ENCODE results near the gene SLC6A17.

Gene SLC6A17

DNA sequence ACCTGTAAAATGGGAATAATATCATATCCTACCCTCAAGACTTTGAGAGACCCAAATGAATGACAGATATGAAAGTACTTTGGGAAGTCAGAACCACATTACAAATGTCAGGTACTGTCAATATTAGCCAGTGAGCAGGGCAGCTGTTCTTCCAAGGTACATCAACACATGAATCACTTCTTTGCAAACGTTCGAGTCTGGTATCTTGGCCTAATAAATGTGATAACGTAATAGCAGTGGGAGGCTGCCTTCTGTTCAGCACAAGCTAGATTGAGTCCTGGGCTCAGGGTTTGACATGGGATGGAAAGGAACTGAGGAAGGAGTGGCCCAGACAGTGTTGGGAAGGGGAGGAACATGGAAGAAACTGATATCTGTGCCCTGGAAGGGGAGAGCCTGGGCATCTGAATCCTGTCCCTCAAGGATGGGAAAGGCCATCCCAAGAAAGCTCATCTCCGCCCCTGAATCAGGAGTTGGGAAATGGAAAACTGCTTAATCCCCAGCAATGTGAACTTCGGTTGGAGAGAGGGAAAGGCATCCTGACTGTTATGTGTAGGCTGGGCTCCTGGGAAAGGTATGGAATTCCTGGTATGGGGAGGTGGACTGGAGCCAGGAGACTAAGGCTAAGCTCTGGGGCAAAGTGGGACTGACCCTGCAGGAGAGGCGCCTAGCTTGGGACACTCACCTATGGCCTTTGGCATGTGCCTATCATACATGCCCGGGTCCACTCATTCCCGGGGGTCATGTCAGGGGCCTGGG, 74.1 kb downstream of the SLC6A17 start:
- no peak for DNase-seq

DNA sequence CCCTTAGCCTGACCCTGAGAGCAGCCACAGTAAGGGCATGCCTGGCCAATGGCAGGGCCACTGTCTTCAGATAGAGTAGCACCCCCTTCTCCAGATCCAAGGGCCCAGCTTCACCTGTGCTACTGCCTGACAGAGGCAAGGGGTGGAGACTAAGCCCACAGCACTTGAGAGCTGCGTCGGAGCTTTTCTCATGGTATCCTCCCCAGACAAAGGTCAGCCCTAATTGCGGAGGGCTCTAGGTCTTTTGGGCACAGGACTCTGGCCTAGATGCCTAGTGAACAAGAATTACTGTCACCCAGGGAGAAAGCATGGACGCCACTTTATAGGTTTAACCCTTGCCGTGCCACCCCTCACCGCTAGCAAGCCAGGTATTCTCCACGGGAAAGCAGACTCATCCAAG, 74.9 kb downstream of the SLC6A17 start:
- DNase-seq: no peak

DNA sequence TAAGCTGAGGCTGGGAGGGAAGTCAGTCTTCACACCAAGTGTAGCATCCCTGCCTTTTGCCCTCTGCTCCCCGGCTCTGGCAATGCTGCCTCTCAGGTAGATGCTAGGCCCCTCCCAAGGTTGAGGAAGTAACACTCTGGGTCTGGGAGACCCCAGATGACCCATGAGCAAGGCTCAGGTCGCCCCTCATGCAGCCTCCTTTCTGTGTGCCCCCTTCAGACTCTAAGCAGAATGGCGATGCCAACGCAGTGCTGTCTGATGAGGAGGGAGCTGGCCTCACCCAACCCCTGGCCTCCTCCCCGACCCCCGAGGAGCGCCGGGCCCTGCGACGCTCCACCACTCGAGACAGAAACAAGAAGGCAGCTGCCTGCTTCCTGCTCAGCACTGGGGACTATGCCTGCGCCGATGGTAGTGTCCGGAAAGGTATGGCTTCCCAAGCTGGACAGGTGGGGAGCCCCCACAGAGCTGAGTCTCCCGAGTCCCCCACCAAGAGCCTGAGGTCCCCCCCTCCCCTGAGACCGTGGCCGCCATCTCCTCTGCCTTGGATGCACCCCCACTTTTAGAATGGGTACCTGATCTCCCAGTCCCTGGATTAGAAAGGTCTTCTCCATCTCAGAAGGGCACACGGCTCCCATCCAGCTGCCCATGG, 75.6 kb downstream of the SLC6A17 start:
- no peak for DNase-seq

DNA sequence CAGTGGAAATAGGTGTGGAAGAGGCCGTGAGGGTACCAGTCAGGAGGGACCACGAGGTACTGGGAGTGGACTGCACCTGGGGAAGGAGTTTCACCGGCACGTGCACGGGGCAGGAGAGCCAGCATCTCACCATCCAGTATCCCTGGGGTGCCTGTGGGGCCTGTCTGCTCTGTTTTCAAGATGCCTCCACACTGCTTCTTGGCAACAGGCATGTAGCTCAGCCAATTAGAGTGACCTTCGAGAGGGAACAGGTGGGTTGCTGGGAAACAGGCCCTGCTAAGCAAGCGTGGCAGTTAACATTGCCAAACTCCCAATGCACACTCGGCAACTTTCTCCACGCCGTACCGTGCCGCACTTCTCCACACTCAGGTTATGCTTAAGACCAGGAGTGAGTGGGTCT, 77.5 kb downstream of the SLC6A17 start:
- DNase-seq: no peak

DNA sequence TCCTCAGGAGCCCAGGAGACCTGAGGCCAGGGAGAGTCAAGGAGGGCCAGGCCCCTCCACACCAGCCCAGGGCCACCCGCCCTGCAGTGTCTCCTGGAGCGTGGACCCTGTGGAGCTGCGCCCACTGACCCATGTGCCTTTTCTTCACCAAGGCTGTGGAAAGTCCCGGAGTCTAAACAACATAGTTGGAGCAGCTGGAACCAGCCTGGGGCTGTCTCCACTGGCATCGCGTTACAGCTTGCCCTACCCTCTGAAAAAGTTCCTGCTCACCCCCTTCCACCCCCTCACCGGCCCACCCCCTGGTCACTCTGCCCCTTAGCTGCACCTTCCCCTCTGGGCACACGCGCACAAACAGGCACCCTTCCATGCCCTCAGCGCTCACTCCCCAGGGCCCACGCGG, 78.1 kb downstream of the SLC6A17 start:
- no peak for DNase-seq

DNA sequence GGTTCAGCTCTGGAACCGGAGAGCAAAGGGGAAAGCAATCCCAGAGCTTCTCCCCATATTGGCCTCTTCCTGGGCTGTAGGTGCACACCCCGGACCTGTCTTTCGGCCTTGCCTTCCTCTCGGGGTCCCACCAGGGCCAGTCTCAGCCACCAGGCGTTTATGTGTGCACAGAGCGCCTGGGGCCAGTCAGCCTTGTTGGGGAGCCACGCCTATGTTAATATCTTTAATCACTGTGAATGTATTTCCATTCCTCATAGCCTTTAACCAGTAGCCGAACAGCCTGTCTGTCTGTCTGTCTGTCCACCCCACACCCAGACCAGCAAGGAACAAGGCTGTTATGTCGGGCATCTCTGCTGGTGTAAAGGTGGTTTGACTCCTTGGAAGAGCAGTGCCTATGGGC, 78.6 kb downstream of the SLC6A17 start:
- no peak for DNase-seq

DNA sequence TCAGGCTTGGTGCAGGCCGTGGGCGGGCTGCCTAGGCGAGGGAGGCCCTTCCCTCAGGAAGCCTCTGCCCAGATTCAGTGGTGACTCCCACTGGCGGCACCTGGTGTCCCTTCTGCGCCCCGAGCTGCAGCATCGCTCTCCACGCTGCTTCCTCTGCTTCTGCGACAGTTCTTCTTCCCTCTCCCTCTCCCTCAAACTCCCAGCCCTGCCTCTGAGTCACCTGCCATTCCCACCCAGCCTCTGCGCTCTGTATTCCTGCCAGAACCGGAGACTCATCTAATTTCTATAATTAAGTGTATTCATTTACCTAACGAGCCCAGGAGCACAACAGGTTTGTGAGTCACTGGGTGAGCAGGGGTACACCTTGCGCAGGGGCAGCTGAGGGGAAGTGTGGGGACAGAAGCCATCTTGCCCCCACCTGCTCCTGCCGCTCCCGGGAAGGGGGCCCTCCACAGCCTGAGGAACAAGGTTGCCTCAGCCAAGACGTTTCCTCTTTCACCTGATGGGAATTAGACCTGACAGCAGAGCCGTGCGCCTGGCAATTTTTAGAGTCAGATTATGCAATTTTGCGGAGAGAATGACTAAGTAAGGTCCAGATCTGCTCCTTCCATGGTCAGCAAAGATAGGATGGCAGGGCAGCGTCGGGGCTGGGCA, 79.2 kb downstream of the SLC6A17 start:
- no peak for DNase-seq

DNA sequence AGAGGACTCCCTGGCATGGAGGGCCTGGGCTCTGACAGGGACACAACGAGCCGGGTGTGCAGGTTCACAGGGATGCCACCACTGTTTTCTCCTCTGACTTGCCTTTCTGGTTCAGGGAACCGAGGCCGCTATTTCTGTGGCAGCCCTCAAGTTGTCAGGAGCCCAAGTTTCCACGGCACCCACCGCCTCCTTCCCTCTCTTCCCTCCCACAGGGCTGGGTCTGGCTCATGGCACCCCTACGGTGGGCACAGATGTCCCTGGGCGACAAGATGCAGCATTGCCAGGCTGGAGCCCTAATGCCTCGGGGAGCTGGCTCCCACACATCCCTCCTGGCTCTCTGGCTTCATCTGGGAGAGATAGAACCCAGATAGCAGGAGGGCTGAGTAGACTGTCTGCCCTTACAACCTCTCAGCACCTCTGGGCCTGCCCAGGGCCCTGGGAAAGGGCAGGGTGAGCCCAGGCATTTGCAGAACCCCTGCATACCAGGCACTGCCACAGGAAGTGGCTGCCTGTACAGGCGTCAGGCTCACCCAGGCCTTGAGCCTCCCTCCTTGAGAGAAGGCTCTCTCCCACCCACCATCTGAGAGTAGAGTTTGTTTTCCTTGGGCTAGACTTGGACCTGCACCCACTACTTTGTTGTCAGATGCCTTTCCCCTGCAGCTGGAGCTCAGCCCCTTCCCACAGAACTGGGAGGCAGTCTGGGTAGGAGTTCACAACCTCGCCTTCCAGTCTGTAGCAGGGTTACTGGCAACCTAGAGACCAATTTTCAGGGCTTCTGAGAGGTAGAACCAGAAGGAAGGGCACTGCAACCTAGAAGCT, 80.3 kb downstream of the SLC6A17 start:
- no peak for DNase-seq

DNA sequence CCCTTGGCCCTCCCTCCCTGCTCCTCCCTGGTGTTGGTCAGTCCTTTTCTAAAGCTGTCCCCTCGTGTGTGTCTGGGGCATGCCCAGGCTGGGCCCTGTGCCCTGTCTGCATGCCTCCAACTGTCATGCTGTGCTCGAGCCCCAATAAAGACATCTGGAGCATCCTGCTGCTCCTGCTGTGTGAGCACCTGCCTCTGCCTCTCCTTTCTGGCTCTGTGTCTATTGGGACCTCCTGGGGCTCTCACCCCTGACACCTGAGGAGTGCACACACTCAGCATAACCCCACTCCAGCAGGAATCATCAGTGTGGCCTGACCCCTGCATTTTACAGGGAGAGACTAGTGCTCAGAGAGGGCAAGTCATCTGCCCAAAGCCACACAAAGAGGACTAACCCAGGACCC, 83.6 kb downstream of the SLC6A17 start:
- no peak for DNase-seq

DNA sequence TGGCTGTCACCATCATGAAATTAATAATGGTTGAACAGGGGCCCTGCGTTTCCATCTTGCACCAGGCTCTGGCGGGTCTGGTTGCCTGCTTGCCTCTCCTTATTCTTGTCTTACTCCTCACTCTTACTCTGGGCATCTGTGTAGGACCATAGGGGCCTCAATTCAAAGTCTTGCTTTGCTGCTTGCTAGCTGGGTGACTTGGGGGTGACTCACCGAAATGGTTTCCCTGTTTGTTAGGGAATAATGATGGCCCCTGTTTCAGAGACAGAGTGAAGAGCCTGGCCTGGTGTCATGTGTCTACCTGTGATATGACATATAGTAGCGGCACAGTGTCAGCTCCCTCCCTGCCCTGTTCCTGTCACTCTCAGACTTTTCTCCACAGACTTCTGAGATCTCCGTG, 84.4 kb downstream of the SLC6A17 start:
- no peak for DNase-seq

DNA sequence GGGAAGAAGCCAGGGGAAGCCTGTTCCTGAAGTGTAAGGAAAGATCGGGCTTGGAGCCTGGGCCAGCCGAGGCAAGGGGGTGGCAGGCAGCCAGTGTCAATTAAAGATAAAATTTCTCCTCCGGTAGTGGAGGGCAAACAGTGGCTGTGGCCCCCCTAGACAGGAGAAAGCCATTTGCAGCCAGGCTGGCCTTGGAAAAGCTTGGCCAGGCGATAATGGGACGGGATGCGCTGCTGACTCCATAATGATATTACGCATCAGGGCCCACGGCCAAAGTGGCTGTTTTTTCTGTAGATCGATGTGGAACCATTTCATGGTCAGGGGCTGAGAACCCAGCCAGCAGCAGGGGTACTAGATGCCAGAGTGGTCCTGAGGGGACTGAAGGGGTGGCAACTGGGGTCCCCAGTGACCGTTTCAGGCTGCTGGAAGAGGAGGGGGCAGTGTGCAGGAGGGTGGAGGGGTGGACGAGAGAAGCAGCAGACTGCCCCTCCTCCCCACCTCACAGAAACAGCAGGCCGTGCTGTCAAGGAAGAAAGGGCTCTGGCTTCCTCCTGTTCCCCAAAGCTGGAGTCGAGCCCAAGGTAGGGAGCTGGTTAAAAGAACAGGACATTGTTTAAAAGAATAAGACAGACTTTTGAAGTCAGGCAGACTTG, 85.0 kb downstream of the SLC6A17 start:
- DNase-seq: no peak

DNA sequence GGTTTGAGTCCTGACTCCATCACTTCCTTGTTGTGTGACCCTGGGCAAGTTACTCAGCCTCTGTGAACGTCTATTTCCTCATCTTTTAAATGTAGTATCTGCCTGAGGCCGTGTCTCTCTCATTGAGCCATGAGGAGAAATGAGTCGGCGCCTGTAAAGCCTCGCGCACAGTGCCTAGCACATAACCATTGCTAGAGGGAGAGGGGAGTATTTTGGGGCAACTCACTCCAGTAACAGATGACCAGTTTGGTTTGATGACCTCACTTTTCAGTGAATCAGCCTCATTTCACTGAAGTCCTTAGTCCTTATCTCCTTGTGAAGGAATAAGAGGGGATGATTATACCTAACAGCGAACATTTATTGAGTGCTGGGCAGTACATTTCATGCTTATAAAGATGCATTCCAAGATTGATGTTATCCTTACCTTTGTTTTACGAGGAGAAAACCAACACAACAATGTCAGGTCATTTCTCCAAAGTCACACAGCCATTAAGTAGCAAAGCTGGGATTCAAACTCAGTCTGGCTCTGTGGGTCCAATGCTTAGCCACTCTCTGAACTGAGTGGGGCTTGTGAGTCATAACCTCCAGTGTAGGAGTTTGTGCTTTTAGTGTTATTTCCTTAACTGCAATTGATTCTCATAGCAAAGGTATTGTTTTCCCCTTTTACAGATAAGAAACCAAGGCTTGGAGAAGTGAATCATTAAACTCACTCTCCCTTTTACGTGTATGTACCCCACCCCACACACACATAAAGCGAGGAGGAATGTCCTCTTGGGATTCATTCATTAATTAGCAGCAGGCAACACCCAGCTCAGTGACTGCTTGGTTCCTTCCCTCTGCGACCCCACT, 85.8 kb downstream of the SLC6A17 start:
- peak; percentile 93 for DNase-seq

DNA sequence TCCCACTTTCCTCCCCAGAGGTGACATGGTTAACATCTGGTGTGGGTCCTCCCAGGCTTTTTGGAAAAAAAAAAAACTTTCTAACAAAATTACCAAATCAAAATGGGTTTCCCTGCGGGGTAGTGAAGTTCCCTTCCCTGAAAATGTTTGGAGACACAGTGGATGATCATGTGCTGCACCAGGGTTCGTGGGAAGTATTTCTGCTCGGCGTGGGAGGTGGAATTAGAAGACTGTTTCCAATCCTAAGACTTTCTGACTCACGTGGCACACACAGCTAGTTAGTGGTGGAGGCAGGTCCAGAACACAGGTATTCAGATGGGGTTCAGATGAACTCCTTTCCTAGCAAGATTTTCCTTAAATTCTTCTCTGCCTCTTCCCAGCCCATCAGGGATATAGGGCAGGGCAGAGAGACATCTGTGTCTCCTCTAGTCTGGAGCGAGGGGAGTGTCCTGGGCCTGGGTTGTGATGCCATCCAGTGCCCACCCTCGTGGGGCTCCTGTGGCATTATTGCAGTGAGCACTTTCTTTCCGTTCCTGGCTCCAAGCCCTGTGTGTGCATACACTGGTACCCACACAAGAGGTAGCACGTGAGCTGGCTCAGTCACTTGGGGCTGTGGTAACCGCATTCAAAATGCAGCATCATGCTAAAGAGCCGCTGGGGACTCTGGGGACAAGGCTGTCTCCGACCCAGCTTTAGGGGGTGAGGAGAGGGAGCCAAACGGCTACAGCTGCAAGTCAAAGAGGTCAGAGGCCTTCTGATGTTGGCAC, 87.3 kb downstream of the SLC6A17 start:
- peak; percentile 15 for DNase-seq

DNA sequence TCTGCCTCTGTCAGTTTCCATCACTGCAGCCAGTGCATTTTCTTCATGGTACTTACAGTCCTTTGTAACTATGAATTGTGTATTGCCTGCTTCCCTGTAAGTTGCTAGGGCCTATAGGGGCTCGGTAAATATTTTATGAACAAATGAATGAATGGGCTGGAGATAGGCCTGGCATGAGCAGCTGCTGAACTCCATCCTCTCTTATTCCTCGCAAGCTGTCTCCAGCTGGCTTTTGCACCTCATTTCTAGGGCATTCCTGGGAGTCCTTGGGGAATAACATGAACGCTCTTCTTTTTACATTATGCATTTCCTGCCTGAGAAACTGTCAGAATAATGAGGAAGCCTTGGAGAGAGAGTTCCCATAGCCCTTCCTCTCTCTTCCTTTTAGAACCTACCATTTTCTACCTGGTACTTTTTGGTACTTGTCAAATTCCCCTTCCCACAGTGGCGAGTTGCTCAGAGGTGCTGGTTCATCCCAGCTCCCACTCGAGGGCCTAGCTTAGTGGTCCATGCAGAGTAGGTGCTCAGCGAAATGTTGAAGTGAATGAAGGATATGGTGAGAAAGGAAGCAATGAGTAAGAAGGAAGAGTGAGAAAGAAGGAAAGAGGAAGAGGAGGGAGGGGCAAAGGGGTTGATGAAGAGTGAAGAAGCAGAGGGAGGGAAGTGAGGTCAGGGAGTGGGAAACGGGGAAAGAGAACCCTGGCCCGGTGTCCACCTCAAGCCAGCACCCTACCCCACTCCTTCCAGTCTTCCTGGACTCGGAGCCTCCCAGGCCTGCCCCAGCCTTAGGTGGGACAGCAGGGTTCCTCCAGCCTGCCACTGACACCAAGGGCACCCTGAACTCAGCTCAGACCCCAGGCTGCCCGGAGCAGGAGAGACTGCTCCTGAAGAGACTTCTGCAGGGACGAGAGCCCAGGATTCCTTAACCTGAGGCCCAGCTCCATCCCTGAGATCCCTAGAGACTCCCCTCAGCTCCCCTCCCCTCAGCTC, 89.4 kb downstream of the SLC6A17 start:
- no peak for DNase-seq

DNA sequence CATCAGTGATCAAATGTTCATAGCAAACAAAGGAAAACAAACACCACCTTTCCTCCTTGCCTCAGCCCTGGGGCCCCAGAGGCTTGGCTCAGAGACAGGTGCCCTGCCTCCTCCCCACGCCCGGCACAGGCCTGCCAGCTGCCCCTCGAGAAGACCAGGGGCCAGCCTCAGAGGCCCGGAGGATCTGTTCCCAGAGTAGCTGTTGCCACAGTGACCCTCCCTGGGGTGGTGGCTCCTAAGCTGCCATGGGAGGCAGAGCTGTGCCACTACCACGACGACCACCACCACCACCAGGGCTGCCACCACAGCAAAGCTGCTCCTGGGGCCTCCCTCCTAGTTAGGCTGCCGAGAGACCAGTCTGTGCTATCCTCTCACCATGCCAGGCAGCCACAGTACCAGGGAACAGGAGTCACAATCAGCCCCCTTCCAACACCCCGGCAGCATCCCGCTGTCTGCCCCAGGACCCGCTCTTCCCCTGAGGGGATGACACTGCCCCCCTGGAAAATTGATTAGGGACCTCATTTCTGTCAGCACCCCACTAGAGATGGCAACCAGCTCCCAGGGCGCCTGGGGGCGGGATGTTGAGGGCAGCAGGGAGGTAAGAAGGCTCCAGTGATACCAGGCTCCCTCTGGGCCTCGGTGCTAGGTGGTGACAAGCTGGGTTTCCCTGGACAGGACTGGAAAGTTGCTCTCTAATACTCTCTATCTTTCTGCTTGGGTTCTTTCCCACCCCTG, 90.3 kb downstream of the SLC6A17 start:
- DNase-seq: no peak

DNA sequence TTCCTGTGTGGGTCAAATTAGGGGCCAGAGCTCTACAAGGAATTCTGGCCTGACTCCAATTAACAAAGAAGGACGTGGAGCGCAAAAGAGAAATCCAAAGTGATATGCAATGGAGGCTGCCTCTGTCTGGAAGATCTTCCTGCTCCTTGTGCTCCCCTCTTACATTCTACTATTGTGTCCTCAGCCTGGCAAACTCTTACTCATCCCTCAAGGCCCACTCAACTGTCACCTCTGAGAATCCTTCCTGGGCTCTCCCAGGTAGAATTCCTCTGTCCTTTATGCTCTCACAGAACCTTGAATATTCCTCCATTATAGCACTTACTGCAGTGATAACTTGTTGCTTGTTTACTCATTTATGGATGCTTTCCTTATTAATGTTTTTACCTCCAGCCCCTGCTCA, 91.2 kb downstream of the SLC6A17 start:
- DNase-seq: no peak

DNA sequence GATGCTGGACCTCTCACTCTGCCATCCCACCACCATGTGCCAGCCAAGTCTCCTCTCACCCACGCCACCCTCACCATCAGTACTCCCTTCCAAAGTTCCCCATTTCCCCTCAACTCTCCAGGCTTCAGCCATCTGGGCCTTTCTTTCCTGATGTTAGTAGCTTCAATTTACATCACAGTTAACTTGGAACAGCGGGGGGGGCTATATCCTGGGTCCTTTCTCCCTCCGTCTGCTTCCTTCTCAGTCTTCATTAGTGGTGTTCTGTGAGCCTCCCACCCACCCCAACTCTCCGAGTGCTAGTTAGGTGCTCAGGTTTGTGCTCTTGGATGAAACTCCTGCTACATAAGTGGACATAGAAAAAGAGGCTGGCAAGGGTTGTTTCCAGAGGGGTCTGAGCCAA, 91.8 kb downstream of the SLC6A17 start:
- no peak for DNase-seq

DNA sequence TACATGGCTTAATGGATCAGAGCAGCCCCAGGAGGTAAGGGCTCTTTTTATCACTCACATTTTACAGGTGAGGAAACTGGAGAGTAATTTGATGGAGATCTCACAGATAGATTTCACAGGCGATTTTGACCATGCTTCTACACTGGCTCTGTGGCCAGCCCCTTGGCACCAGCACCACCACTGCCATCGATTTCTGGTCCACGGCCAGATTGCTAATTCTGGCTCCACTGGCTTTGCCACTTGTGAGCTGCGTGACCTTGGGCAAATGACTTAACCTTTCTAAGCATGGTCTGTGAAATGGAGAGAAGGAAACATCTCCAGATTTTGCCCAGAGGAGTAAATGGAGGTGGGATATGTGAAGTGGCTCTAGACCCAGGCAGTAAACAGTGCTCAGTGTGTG, 92.4 kb downstream of the SLC6A17 start:
- DNase-seq: no peak

DNA sequence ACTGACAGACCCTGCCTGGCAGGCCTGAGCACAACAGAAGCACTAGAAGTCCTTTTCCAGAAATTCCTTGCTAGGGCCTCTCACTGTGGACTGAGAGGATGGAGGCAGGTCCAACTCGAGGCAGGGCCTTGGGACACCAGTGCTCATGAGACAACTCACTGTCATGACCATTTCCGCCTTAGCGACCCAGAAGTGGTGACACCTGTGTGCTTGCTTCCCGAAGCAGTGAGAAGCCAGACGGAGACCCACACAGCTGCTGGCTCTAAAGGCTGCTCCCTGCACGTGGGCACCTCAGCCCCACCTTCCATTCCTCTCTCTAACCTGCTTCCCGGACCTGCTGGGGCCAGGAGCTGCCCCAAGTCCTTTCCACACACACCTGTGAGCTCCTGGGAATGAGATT, 92.9 kb downstream of the SLC6A17 start:
- DNase-seq: no peak

Data from kidney glomerular epithelial cell (primary cell).